Measurements from ENCODE around the gene ZBTB22.
"Not testable (repeated sequence)": the region's sequence is repeated elsewhere in the genome, so short reads cannot be mapped to it uniquely, and the experiment has no call there.

Gene ZBTB22

GRCh38 chr6:33276864-33277662 lies 40.5 kb downstream of the ZBTB22 start, which contains the start of gene B3GALT4:
TSS of gene B3GALT4 (plus strand) at chr6:33277123. CDS start at chr6:33277420, 297 bp downstream.
- peak; percentile 86 for DNase-seq (ENCODE audit: extremely low spot score)
- TF ChIP-seq CTCF (IDR thresholded peaks at IDR 0.05; ENCODE audit: control extremely low read depth, extremely low read depth, low read depth, missing control alignments): peak; percentile 31
- CTCF ChIA-PET: interaction anchor here (0.8 to 4.4 kb wide), 18 partner anchors 8 to 305 kb away, joined by 3 to 37 read pairs (median 4); partner anchors contain the start of genes PFDN6, RGL2 and WDR46

GRCh38 chr6:33276581-33276863 lies 41.0 kb downstream of the ZBTB22 start:
- POLR2A ChIA-PET: interaction anchor here (1.2 to 2.2 kb wide), 6 partner anchors 13 to 431 kb away, joined by 3 to 12 read pairs (median 6); partner anchors contain the start of genes PFDN6, RGL2 and WDR46
- CTCF ChIA-PET: interaction anchor here (0.8 to 4.4 kb wide), 12 partner anchors 8 to 150 kb away, joined by 3 to 37 read pairs (median 6); partner anchors contain the start of genes PFDN6, RGL2 and WDR46
- no peak for DNase-seq (ENCODE audit: extremely low spot score)
- TF ChIP-seq CTCF (IDR thresholded peaks at IDR 0.05; ENCODE audit: control extremely low read depth, extremely low read depth, low read depth, missing control alignments): no peak

More at GRCh38 chr6:33276864-33277662, 40.5 kb downstream of the ZBTB22 start, which contains the start of gene B3GALT4:
- POLR2A ChIA-PET: interaction anchor here (0.6 to 2.2 kb wide), 9 partner anchors 12 to 431 kb away, joined by 3 to 12 read pairs (median 6); partner anchors contain the start of genes PFDN6, RGL2, WDR46 and ZBTB22

- POLR2A ChIA-PET: interaction anchor here (0.6 to 1.6 kb wide), 2 partner anchors 13 to 31 kb away, joined by 9 to 12 read pairs; partner anchors contain the start of genes PFDN6 and WDR46
- CTCF ChIA-PET: interaction anchor here (1.5 to 4.4 kb wide), 6 partner anchors 13 to 151 kb away, joined by 4 to 37 read pairs (median 6); partner anchors contain the start of genes PFDN6, RGL2 and WDR46
- DNase-seq (ENCODE audit: extremely low spot score): not testable (repeated sequence)
These were observed 41.6 kb downstream of the ZBTB22 start for GRCh38 chr6:33275795-33276580.

GRCh38 chr6:33273924-33274902 lies 43.3 kb downstream of the ZBTB22 start:
- CTCF ChIA-PET: interaction anchor here (1.6 kb wide), 1 partner anchor 25 kb away, joined by 3 read pairs; no protein-coding TSS in a partner anchor
- TF ChIP-seq CTCF (IDR thresholded peaks at IDR 0.05; ENCODE audit: control extremely low read depth, extremely low read depth, low read depth, missing control alignments): no peak
- no peak for DNase-seq (ENCODE audit: extremely low spot score)
- POLR2A ChIA-PET: no interaction called here

- no peak for DNase-seq (ENCODE audit: extremely low spot score)
- ChIA-PET CTCF (interaction anchor here (11.2 kb wide), 1 partner anchor 24 kb away, joined by 81 read pairs; no protein-coding TSS in a partner anchor), POLR2A (no interaction called here)
- TF ChIP-seq CTCF (IDR thresholded peaks at IDR 0.05; ENCODE audit: control extremely low read depth, extremely low read depth, low read depth, missing control alignments): no peak
These were observed 44.2 kb downstream of the ZBTB22 start for GRCh38 chr6:33273129-33273923.

All from GM10248 (cell line).